ENCODE data around the gene MRTFB.

MRTFB gene

GRCh38 chr16:14132696-14133048 is 61.6 kb downstream of the MRTFB start:
- Histone ChIP-seq H3K79me2 (ENCODE audit: low read length) (no peaks in the 10 kb centered on the region), H3K27ac (ENCODE audit: low read length) (no peak overlapping the region), H3K27me3 (ENCODE audit: low read depth, low read length) (no peaks in the 10 kb centered on the region), H3K4me2 (ENCODE audit: low read length) (peak overlapping the region; percentile 23; the same call in 1 of the 2 replicates), H2AFZ (ENCODE audit: low read depth, low read length) (no peak overlapping the region), H3K36me3 (replicated peaks; ENCODE audit: low read depth, low read length) (peaks cover 3% of the 10 kb centered on the region), H3K9me3 (ENCODE audit: insufficient read depth, low read length) (no peaks in the 10 kb centered on the region), H3K9ac (ENCODE audit: low read length) (no peak overlapping the region), H4K20me1 (ENCODE audit: insufficient read depth, low read length) (no peaks in the 10 kb centered on the region), H3K4me3 (ENCODE audit: low read length) (no peak overlapping the region), H3K4me1 (ENCODE audit: low read length) (peaks cover 17% of the 10 kb centered on the region)
- TF ChIP-seq EZH2phosphoT487 (IDR thresholded peaks at IDR 0.05; ENCODE audit: low read depth) = no peak
- TF ChIP-seq CTCF (IDR thresholded peaks at IDR 0.05; ENCODE audit: low read depth, low read length) = no peak

GRCh38 chr16:14133907-14134306 is 62.8 kb downstream of the MRTFB start:
- Histone ChIP-seq H3K9me3 (ENCODE audit: insufficient read depth, low read length) (no peaks in the 10 kb centered on the region), H3K79me2 (ENCODE audit: low read length) (no peaks in the 10 kb centered on the region), H3K9ac (ENCODE audit: low read length) (no peak overlapping the region), H3K27ac (ENCODE audit: low read length) (no peak overlapping the region), H3K36me3 (replicated peaks; ENCODE audit: low read depth, low read length) (peaks cover 3% of the 10 kb centered on the region), H3K4me2 (ENCODE audit: low read length) (no peak overlapping the region), H3K27me3 (ENCODE audit: low read depth, low read length) (no peaks in the 10 kb centered on the region), H4K20me1 (ENCODE audit: insufficient read depth, low read length) (no peaks in the 10 kb centered on the region), H2AFZ (ENCODE audit: low read depth, low read length) (no peak overlapping the region), H3K4me1 (ENCODE audit: low read length) (peaks cover 17% of the 10 kb centered on the region), H3K4me3 (ENCODE audit: low read length) (no peak overlapping the region)
- TF ChIP-seq EZH2phosphoT487 (IDR thresholded peaks at IDR 0.05; ENCODE audit: low read depth) (no peak), CTCF (IDR thresholded peaks at IDR 0.05; ENCODE audit: low read depth, low read length) (no peak)

- no peaks in the 10 kb centered on the region for H4K20me1 ChIP-seq (ENCODE audit: insufficient read depth, low read length)
- TF ChIP-seq EZH2phosphoT487 (IDR thresholded peaks at IDR 0.05; ENCODE audit: low read depth) (no peak), CTCF (IDR thresholded peaks at IDR 0.05; ENCODE audit: low read depth, low read length) (no peak)
- peaks cover 17% of the 10 kb centered on the region for H3K4me1 ChIP-seq (ENCODE audit: low read length)
- H3K4me2 ChIP-seq (ENCODE audit: low read length) = no peak overlapping the region
- no peak overlapping the region for H2AFZ ChIP-seq (ENCODE audit: low read depth, low read length)
- H3K36me3 ChIP-seq (replicated peaks; ENCODE audit: low read depth, low read length) = peaks cover 14% of the 10 kb centered on the region
- no peak overlapping the region for H3K9ac ChIP-seq (ENCODE audit: low read length)
- no peaks in the 10 kb centered on the region for H3K79me2 ChIP-seq (ENCODE audit: low read length)
- no peak overlapping the region for H3K27ac ChIP-seq (ENCODE audit: low read length)
- no peaks in the 10 kb centered on the region for H3K9me3 ChIP-seq (ENCODE audit: insufficient read depth, low read length)
- H3K4me3 ChIP-seq (ENCODE audit: low read length) = no peak overlapping the region
- H3K27me3 ChIP-seq (ENCODE audit: low read depth, low read length) = no peaks in the 10 kb centered on the region
Observed at GRCh38 chr16:14135704-14136103, 64.6 kb downstream of the MRTFB start.

GRCh38 chr16:14139872-14140271 is 68.8 kb downstream of the MRTFB start:
- Histone ChIP-seq H3K4me2 (ENCODE audit: low read length) (no peak overlapping the region), H3K9ac (ENCODE audit: low read length) (no peak overlapping the region), H3K27me3 (ENCODE audit: low read depth, low read length) (no peaks in the 10 kb centered on the region), H3K4me1 (ENCODE audit: low read length) (no peaks in the 10 kb centered on the region), H3K79me2 (ENCODE audit: low read length) (no peaks in the 10 kb centered on the region), H3K9me3 (ENCODE audit: insufficient read depth, low read length) (no peaks in the 10 kb centered on the region), H3K36me3 (replicated peaks; ENCODE audit: low read depth, low read length) (peaks cover 14% of the 10 kb centered on the region), H4K20me1 (ENCODE audit: insufficient read depth, low read length) (no peaks in the 10 kb centered on the region), H3K4me3 (ENCODE audit: low read length) (no peak overlapping the region), H2AFZ (ENCODE audit: low read depth, low read length) (no peak overlapping the region), H3K27ac (ENCODE audit: low read length) (no peak overlapping the region)
- no peak for TF ChIP-seq CTCF (IDR thresholded peaks at IDR 0.05; ENCODE audit: low read depth, low read length)
- TF ChIP-seq EZH2phosphoT487 (IDR thresholded peaks at IDR 0.05; ENCODE audit: low read depth) = no peak
